CD4-positive, alpha-beta T cell treated with Interleukin-21 for 1 hour (primary cell): ENCODE results near the gene NUBP1.
"Not testable (repeated sequence)": the region's sequence is repeated elsewhere in the genome, so short reads cannot be mapped to it uniquely, and the experiment has no call there.

Experiments
- DNase-seq: peaks from one replicate; pipeline ENCODE4 v3.0.0-alpha.2; 2020

NUBP1 gene

DNA sequence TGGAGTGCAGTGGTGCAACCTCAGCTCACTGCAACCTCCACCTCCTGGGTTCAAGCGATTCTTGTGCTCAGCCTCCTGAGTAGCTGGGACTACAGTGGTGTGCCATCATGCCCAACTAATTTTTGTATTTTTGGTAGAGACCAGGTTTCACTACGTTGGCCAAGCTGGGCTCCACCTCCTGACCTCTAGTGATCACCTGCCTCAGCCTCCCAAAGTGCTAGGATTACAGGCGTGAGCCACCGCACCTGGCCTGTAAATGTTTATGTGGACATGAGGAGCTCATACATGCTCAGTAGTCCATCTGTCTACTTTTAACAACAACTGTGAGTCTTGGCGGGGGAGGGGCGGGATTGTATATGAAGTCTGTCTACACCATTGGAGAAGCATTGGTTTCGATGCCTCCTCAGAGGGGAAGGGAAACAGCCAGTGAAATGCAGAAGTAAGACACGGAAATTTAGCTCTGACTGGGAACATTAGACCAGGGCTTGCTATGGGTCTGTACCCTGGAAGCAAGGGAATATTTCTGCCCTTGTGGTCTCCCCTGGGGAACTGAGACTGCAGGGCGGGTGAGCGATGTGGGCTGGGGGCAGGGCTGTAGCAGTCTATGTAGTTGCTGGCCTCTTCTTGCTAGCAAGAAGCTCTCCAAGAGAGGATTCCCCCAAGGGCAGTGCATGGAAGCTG is 9.3 kb downstream of the NUBP1 start:
- peak; percentile 27 for DNase-seq

DNA sequence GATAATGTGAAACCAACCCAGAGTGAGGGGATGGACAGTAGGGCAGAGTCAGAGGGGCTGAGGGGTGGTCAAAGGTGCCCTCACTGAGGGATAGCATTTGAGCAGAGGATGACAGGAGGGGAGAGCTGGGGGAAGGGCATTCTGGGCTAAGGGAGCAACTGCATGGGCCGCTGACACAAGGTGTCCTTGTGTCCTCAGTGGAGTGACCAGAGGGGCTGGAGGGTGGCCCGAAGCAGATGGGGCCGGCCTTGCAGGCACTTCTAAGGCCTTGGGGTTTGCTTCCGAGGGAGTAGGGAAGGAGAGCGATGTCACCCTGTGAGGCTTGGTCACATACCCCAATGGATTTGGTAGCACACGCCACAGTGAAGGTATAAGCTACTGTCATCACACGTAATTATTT is 10.0 kb downstream of the NUBP1 start:
- no peak for DNase-seq

DNA sequence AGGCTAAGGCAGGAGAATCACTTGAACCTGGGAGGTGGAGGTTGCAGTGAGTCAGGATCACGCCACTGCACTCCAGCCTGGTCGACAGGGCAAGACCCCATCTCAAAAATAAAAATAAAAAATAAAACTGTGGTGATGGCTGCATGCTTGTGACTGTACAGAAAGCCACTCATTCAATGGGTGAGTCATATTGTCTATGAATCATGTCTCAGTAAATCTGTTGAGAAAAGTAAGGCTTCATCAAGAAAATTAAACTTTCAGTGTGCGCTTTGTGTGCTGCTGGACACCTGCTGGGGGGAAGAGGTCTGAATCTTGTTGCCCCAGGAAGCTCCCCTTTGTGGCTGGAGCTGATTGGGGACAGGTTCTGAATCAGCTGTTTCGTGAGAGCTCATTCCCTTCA is 11.3 kb downstream of the NUBP1 start:
- DNase-seq, result no peak

DNA sequence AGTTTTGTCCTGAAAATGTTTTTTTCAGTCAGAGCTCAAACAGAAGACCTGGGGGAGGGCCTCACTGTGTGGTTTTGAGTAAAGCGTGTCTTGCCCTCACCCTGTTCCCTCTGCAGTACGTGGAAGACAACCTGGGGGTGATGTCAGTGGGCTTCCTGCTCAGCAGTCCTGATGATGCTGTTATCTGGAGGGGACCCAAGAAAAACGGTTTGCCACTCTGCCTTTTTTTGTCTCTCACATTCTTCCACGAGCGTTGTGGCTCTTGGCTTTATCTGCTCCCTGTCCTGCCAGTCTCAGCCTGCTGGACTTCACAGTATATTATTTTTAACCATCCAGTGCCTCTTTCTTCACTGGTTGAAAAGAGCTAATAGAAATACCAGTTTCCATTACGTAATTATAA is 12.9 kb downstream of the NUBP1 start:
- DNase-seq, result no peak

DNA sequence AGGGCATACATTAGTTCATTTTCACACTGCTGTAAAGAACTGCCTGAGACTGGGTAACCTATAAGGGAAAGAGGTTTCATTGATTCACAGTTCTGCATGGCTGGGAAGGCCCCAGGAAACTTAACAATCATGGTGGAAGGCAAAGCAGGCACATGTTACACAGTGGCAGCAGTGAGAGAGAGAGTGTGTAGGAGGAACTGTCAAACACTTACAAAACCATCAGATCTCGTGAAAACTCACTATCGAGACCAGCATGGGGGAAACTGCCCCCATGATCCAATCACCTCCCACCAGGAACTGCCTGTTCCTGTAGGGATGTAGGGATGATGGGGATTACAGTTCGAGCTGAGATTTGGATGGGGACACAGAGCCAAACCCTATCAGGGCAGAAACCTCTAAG is 17.2 kb downstream of the NUBP1 start:
- no peak for DNase-seq

DNA sequence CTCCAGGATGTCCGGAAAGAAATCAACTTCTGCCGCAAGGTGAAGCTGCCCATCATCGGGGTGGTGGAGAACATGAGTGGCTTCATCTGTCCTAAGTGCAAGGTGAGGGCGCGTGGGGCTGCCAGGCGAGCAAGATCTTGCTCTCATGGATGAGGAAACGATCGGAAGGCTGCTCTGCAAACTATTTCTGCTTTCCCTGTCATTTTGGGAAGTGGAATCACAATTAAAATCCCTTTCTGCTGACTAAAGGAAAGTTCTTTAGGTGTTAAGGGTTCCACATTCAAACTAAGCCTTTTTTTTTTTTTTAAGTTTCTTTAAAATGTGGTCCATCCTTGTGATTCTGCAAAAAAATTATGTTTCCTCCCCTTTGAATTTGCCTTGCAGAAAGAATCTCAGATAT is 17.7 kb downstream of the NUBP1 start:
- no peak for DNase-seq

DNA sequence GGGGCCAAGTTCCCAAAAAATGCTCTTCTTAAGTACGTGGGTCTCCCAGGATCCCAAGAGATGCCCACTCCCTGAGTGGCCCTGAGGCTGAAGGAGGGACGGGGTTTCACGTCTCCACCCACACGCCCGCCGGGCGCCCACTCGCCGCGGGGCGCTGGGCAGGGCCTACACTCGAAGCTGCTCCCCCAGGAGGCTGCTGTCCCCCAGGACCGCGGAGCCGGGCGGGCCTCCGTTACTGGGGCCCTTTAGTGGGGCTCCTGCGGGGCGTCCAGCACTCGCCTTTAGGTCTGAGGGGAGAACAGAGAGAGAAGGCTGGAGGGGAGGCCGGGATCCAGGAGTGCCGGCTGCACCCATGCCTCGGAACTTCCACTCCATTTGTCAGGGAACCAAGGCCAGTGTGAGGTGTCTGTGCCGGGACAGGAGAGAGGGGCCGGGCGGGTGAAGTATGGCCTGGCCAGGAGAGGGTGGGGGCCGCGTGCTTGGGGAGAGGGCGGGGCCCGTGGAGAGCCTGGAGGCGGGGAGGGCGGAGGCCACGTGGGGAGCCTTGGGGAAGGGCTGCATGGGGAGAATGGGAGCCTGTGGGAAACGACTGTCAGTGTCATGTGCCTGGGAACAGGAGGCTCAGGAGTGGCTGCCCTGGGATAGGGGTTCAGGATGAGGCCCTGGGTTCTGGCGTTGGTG is 18.8 kb downstream of the NUBP1 start:
- DNase-seq, result no peak

DNA sequence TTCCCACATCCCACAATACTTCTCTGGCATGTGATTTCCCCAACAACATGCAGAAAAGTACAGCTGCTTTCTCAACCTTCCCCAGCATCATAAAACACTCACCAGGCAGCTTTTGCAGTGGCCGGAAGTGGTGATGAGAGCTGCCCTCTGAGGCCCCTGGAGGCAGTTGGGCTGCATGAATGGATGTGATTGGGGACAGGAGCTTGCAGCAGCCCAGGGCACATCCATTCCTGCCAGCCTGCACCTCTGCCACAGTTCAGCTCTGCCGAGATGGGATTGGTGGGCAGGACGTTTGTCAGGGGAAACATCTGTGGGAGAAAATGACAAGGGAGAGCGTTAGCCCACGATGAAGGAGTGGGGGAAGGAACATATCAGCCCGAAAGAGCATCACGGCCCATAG is 19.8 kb downstream of the NUBP1 start:
- no peak for DNase-seq

DNA sequence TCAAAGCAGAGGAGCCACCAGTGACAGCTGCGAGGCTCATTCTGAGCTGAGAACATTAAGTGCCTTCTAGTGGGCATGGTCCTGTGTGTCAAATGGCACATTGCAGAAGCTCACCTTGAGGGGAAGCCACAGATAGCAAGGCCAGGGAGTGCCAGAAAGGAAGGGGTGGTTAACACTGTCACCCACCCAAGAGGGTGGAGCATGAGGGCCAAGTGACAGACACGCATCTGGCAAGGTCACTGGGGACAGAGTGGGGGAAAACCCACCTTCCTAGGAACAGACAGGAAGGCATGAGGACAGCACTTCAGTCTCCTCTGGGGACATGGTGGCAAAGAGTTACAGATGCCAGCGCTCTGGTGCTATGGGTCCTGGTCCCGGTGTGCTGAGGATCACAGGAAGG is 22.1 kb downstream of the NUBP1 start:
- peak; percentile 54 for DNase-seq

DNA sequence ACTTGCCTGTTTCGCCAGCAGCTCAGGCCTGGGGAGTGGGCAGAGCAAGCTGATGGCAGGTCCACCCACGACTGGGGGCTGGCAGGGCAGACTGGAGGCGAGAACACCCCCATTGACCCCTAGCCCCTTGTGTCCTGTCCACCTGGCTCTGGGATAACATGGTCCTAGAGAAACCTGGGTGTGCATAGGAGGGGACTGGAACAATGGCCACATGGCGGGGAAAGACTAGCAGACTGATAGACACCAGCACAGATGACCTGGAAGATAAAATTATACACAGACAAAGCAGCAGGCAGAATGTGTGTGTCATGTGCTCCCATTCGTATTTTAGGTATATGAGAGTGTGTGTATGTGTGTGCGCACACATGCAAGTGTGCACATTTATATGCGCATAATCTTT is 23.5 kb downstream of the NUBP1 start:
- DNase-seq, result no peak

DNA sequence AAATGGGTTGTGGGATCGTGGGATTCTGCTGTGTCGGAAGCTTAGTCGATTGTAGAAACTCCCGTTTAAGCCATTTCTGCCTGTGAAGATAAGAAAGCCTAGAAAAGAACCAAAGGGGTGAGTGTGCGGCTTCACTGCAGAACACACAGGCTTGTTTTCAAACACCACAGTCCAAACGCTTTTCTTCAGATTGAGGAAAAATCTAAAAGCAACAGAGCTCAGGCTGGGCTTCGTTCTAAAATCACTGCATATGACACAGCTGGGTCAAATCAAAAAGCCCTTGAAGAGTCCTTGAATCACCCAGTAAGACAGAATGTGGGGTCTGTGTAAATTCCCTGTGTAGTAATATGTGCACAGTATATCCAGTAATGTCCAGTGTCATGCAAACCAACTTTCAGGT is 25.7 kb downstream of the NUBP1 start:
- DNase-seq, result no peak

DNA sequence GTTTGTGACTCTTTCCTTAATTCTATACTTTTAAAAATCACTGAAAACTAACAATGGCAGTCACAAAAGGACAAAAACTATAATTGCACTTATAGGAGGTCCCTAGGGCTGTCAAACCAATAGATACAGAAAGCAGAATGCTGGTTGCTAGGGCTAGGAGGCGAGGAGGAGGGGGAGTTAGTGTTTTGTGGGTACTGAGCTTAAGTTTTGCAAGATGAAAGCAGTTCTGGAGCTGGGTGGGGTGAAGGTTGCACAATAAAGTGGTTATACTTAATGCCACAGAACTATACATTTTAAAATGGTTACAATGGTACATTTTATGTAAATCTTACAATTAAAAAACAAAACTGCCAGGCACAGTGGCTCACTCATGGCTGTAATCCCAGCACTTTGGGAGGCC is 27.3 kb downstream of the NUBP1 start:
- DNase-seq, result peak; percentile 21

DNA sequence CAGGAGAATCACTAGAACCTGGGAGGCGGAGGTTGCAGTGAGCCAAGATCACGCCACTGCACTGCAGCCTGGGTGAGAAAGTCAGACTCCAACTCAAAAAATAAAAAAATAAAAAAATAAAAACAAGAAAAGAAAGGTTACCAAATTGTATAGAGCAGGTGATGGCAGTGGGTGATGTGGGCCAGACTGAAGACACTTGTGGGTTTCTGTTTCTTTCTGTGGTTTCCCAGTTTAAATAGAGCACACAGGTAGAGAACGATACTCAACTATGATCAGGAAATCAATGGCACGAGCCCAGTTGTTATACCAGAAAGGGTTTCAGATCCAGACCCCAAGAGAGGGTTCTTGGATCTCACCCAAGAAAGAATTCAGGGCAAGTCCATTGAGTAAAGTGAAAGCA is 32.6 kb downstream of the NUBP1 start:
- DNase-seq, result peak; percentile 15

DNA sequence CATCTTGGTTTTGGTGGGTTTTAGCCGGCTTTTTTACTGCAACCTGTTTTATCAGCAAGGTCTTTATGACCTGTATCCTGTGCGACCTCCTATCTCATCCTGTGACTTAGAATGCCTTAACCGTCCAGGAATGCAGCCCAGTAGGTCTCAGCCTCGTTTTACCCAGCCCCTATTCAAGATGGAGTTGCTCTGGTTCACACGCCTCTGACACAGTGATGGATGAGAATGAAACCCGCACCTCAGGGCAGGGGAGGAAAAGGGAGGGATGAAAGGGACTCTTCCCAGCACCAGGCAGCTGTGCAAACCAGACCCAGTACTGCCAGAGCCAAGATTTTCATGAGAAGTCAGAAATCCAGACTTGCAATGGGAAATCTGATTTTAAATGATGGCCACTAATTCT is 33.3 kb downstream of the NUBP1 start:
- not testable (repeated sequence) for DNase-seq

DNA sequence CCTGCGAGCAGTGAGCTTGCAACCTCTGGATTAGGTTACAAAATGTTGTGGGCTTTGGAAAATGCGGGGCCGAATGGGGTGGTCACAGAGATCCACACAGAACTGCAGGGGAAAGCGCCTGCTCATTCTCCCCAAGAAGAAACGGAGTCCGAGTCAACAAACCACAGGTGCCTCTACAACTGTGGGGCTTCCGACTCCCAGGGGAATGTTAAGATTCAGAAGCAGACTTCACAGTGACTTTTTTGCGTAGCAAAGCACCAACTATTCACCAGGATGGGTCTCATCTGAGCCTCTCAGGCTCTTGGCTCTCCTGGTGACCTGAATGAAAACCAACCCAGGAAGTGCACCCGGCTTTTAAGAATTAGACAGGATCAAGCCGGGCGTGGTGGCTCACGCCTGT is 33.7 kb downstream of the NUBP1 start:
- DNase-seq, result no peak

DNA sequence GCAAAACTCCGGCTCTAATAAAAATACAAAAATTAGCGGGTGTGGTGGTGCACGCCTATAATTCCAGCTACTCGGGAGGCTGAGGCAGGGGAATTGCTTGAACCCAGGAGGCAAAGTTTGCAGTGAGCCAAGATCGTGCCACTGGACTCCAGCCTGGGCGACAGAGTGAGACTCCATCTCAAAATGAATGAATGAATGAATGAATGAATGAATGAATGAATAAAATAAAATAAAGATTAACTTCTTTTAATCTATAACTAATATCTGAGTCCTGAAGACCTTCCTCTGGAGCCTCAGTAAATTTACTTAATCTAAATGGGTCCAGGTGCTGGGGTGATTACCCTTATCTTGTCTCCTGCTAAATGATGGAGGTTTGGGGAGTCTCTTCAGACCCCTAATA is 36.3 kb downstream of the NUBP1 start:
- DNase-seq, result not testable (repeated sequence)

DNA sequence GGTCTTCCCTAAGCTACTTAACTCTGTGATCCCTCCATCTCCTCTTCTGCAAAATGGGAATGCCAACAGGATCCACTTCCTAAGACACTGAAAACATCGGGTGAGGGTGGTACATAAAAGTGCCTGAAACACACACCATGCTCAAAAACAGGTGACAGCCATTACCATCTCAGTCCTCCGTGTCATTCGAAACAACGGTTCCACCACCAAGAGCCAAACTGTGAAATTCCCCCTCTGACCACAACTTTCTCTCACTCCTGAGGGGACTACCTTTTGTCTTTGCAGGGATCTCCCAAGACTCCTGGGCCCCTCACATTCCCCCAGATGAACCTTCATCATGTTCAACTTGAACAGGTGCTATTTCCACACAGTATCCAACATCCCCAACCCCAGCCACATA is 37.0 kb downstream of the NUBP1 start:
- DNase-seq, result no peak

DNA sequence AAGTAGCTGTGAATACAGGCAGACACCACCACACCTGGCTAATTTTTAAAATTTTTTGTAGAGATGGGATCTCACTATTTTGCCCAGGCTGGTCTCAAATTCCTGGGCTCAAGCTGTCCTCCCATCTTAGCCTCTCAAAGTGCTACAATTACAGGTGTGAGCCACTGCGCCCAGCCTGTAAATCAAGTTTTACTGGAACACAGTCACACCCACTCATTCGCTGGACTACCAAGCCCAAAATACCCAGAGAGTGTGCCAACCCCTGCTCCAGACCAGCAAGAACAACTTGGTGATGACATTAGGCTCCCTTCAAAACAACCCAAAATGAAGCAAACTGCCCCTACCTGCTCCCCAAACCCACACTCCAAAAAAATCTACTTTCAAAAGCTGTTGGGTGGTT is 39.0 kb downstream of the NUBP1 start:
- DNase-seq, result no peak

DNA sequence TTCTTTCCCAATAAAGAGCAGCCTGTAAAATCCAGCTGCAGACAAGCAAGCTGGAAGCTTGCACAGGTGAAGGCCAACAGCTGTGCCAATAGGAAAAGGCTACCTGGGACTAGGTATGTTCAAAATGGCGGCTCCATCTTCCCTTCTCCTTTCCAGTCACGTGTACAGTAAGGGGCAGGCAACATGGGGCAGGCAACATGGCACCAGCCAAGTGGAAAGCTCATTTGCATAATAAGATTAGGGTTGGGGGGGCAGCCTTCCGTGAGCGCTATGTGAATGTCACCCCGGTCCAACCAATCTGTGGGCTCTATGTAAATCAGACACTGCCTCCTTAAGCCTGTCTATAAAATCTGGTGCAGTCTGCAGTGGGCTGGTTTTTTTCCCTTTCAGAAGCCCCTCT is 43.7 kb downstream of the NUBP1 start:
- no peak for DNase-seq

DNA sequence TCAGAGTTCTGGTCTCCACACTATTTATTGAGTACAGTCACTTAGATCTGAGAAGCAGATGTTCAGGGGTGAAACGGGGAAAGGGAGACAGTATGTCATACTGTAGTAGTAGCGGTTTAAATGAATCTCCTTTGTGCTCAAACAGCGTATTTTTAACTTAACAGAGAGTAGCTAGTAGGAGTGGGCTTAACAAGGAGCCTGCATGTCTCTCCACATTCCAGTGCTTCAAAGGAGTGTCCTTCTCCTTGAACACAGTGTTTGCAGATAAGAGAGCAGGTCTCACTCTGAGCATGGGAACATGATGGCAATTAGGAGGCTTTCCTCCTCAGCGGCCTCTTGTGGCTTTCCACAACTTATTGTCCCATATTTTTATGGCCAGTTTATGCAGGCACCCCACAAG is 45.0 kb downstream of the NUBP1 start:
- DNase-seq, result not testable (repeated sequence)

DNA sequence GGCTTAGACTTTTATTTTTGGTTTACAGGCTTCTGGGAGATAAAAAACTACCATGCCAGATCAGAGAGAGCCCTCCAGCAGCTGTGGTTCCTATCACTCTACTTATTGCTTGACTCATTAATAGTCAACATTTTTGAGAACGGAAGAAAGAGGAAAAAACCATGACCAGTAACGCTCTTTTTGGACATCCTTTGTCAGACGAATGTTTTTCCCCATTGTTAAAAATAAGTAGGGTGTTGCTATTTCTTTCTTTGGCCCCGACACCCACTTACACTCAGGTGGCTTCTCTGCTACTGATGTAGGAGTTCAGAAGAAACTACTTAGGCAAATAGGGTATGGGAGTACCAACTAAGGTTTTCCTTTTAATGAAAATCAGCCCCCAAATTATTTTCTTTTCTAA is 47.4 kb downstream of the NUBP1 start:
- no peak for DNase-seq

DNA sequence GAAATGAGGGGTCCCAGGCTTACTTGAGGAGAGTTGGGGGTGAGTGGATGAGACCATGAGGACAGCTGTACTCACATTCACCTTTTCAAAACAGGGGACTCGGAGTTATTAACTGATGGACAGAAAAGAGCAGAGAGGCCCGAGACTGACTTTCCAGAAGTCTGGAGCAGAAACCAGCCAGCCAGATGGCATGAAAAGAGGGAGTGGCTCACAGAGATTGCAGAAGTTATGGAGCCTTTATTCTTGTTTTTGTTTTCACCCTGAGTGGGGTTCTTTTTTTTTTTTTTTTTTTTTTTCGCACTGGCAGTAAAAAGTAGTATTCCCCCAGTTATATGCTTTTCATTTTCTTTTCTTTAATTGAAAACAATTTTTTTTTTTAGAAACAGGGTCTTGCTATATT is 56.1 kb downstream of the NUBP1 start:
- DNase-seq, result no peak

DNA sequence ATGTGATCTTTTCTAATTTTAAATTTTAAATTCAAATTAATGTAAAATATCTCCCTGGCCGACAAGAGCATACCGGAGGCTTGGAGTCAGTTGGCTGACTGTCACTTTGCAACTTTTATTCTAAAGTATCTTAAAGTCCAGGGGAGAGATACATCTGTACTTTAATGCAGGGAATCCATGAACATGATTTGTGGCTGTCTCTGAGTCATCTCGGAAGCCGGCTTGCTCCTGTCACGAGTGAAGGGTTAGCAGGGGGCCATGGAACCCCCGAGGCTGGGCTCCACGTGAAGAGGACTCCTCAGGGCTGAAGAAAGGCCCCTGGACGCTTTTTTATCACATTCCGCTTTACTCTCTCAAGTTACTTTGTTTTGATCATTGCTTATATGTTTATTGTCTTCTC is 61.7 kb downstream of the NUBP1 start:
- no peak for DNase-seq

DNA sequence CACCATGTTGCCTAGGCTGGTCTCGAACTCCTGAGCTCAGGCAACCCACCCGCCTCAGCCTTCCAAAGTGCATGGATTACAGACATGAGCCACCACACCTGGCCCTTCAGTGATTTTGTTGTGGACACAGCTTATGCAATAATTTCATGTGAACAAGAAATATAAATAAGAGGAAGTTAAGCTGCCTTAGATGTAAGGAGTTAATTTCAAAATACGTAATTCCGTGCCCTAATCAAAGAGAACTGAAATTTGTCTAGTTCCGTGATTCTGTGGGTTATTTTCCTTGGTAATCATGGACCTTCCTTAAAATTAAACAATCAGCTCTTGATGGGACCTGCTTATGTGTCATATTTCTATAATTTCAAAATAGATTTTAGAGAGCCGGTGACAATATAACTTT is 63.1 kb downstream of the NUBP1 start:
- DNase-seq, result peak; percentile 3

DNA sequence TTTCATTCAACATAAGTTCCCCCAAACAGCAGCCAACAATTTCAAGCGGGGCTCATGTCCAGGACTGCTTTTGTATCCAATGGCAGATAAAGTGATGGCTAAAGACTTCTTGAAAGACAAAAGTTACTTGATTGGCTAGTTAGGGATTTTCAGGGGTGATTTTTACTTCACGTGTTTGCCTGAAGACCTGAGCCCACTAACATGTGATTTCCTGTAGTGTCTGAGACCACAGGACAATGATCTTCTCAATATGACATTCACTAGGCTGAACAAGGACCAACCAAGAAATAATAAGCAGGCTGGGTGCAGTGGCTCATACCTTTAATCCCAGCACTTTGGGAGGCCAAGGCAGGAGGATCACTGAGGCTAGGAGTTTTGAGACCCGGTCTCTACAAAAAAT is 64.6 kb downstream of the NUBP1 start:
- no peak for DNase-seq
